ENCODE data around the gene UNC13D. TPM values are rescaled to one million over a fixed set of nuclear protein-coding genes. Genes with fewer than 3 reads are reported as not detected.

UNC13D gene
- total and polyA plus RNA-seq, 9 of the 15 experiments (the other 6 are each of a cell fraction or from before 2014, with no cell fraction given), result 0.86 to 244 (median 69.2) TPM

- Histone ChIP-seq H3K79me2 (ENCODE audit: control insufficient read depth, insufficient read depth, low read length) (no peaks in the 10 kb centered on the region), H3K4me3 (no peak overlapping the region), H3K27me3 (ENCODE audit: control insufficient read depth in 2 of 2, insufficient read depth in 2 of 2, low read length in 2 of 2) (no peaks in the 10 kb centered on the region), H3K4me1 (replicated peaks in 1 of 2; ENCODE audit: control insufficient read depth in 2 of 2, insufficient read depth in 2 of 2, low read length in 2 of 2) (peaks cover 0 to 28% of the 10 kb centered on the region in 2 experiments; a peak in 1 of 5 replicates), H3K4me2 (ENCODE audit: insufficient read depth, low read length) (no peak overlapping the region), H3K9me1 (ENCODE audit: control insufficient read depth, insufficient read depth, low read length) (peaks cover 3% of the 10 kb centered on the region), H3K27ac (ENCODE audit: extremely low read depth, low read depth, low read length) (no peak overlapping the region), H3K9me3 (replicated peaks; ENCODE audit: control insufficient read depth, insufficient read depth, low read depth, low read length) (no peaks in the 10 kb centered on the region), H3K9ac (ENCODE audit: insufficient read depth in 1 of 2, low read depth in 2 of 2, low read length in 2 of 2) (peak overlapping the region in 1 of 2 experiments; percentile 57; a peak in 1 of 4 replicates), H4K20me1 (replicated peaks; ENCODE audit: control insufficient read depth, insufficient read depth, low read length) (no peaks in the 10 kb centered on the region), H2AFZ (ENCODE audit: low read depth, low read length) (no peak overlapping the region), H3K36me3 (ENCODE audit: control insufficient read depth, insufficient read depth, low read length) (peaks cover 74% of the 10 kb centered on the region; the same call in 2 of the 3 replicates)
- TF ChIP-seq SRSF9 (IDR thresholded peaks at IDR 0.05; ENCODE audit: borderline replicate concordance, low read depth, low read length) (no peak), ATF3 (IDR thresholded peaks at IDR 0.05) (no peak), ATF3 (CRISPR knock-in tag; conservative IDR thresholded peaks at IDR 0.05) (no peak), NFATC3 (IDR thresholded peaks at IDR 0.05) (no peak), POLR2G (IDR thresholded peaks at IDR 0.05; ENCODE audit: low read depth, low read length) (peak; percentile 59)
- no peak for ATAC-seq
- DNase-seq (ENCODE audit: extremely low read depth in 1 of 4, low spot score in 3 of 4), result no peak
- ChIA-PET POLR2A (no interaction called here), CTCF (ENCODE audit: low intra/inter-chr PET ratio) (no interaction called here)
- 85% methylated on average over 16 of the region's 16 CpGs for WGBS (ENCODE audit: insufficient coverage, low coverage, missing lambda C conversion rate)
- FAIRE-seq, result no peak
- intact Hi-C loops (cut with micrococcal nuclease), result no loop called here
- BruUV-seq (replicated peaks), result no TSS peak
- in situ Hi-C loops (cut with MboI), result no loop called here
Measured at GRCh38 chr17:75819678-75820077, 24.5 kb downstream of the UNC13D start.

- WGBS (ENCODE audit: insufficient coverage, low coverage, missing lambda C conversion rate), result 81% methylated on average over 7 of the region's 7 CpGs
- ChIA-PET POLR2A (interaction anchor here (0.7 to 1.1 kb wide), 3 partner anchors 10 to 39 kb away, joined by 3 to 4 read pairs (median 3); no protein-coding TSS in a partner anchor), CTCF (ENCODE audit: low intra/inter-chr PET ratio) (no interaction called here)
- Histone ChIP-seq H4K20me1 (replicated peaks; ENCODE audit: control insufficient read depth, insufficient read depth, low read length) (no peaks in the 10 kb centered on the region), H3K9ac (ENCODE audit: insufficient read depth in 1 of 2, low read depth in 2 of 2, low read length in 2 of 2) (no peak overlapping the region), H3K27me3 (ENCODE audit: control insufficient read depth in 2 of 2, insufficient read depth in 2 of 2, low read length in 2 of 2) (no peaks in the 10 kb centered on the region), H3K4me3 (no peak overlapping the region), H3K79me2 (ENCODE audit: control insufficient read depth, insufficient read depth, low read length) (no peaks in the 10 kb centered on the region), H3K4me1 (replicated peaks in 1 of 2; ENCODE audit: control insufficient read depth in 2 of 2, insufficient read depth in 2 of 2, low read length in 2 of 2) (peaks cover 0 to 27% of the 10 kb centered on the region in 2 experiments; a peak in 1 of 5 replicates), H3K27ac (ENCODE audit: extremely low read depth, low read depth, low read length) (no peak overlapping the region), H3K36me3 (ENCODE audit: control insufficient read depth, insufficient read depth, low read length) (peaks cover 74% of the 10 kb centered on the region; the same call in 2 of the 3 replicates), H3K9me1 (ENCODE audit: control insufficient read depth, insufficient read depth, low read length) (peaks cover 3% of the 10 kb centered on the region), H2AFZ (ENCODE audit: low read depth, low read length) (no peak overlapping the region), H3K9me3 (replicated peaks; ENCODE audit: control insufficient read depth, insufficient read depth, low read depth, low read length) (no peaks in the 10 kb centered on the region), H3K4me2 (ENCODE audit: insufficient read depth, low read length) (no peak overlapping the region)
- no TSS peak for BruUV-seq (replicated peaks)
- in situ Hi-C loops (cut with MboI) (no loop called here), intact Hi-C loops (cut with micrococcal nuclease) (no loop called here)
- ATAC-seq, result no peak
- no peak for DNase-seq (ENCODE audit: extremely low read depth in 1 of 4, low spot score in 3 of 4)
- FAIRE-seq, result no peak
- TF ChIP-seq ZBTB26 (CRISPR knock-in tag; IDR thresholded peaks at IDR 0.05), result no peak
- TF ChIP-seq POLR2G (IDR thresholded peaks at IDR 0.05; ENCODE audit: low read depth, low read length), result no peak
- TF ChIP-seq CEBPZ (IDR thresholded peaks at IDR 0.05; ENCODE audit: borderline replicate concordance, low read depth, low read length), result no peak
- no peak for TF ChIP-seq CREB3L1 (IDR thresholded peaks at IDR 0.05; ENCODE audit: borderline replicate concordance, low read depth)
Measured at GRCh38 chr17:75819116-75819515, 25.1 kb downstream of the UNC13D start.
